ENCODE measurements around the gene PIGO.

PIGO gene

GRCh38 chr9:35105571-35106342, 9.4 kb upstream of the PIGO start:
- DNase-seq = no peak

DNA sequence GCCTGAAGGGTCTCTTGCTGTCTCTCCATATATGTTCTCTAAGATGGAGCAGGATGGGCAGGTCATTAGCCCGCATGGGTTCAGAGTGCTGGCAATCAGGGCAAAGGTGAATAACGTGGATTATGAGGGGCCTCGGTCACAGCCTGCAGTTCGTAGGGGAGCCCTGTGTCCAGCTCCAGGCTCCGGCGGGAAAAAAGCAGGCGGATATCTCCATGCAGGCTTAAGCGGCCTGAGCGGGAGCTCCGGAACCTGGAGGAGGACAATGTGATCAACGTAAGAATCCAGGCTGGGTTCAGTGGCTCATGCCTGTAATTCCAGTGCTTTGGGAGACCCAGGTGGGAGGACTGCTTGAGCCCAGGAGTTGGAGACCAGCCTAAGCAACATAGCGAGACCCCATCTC, 8.7 kb upstream of the PIGO start:
- no peak for DNase-seq

DNA sequence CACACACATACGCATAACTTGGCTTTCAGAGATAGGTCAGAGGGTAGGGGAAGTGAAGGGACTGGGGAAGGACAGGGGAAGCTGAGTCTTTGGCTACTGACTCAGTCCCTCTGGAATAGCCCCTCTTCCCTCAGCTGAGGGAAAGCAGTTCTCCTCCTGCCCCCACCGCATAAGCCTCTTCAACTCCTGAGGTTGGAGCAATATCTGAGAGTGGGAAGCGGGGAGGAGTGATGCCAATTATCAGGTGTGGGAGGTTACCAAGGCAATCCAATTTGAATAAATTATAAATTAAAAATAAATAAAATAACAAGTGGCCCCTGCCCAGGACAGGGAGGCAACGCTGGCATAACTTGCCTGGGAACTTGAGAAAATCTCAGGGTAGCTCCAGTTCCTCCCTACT, 8.2 kb upstream of the PIGO start:
- DNase-seq = no peak

- no peak for DNase-seq
Observed at GRCh38 chr9:35103660-35104191, 7.3 kb upstream of the PIGO start.

- DNase-seq = peak; percentile 94
Observed at GRCh38 chr9:35102769-35103659, 6.6 kb upstream of the PIGO start, which contains the start of gene STOML2. STOML2 (minus strand) TSS chr9:35103131; CDS start chr9:35103094, 37 bp downstream.

- peak; percentile 39 for DNase-seq
Observed at GRCh38 chr9:35102465-35102768, 6.0 kb upstream of the PIGO start.

DNA sequence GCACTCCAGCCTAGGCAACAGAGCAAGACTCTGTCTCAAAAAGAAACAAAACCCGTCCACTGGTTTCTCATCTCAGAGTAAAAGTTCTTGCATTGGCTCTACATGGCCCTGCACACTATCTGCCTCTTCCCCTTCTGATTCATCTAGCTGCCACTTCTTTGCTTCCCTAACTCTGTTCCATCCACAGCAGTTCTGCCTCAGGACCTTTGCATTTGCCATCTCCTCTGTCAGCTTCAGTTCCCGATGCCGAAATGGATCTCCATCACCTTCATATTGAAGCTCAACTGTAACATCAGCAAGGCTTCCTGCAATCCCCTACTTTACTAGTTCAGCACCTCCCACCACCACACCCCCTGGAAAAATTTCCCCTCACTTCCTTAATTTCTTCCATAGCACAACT, 1.2 kb upstream of the PIGO start:
- DNase-seq = no peak

DNA sequence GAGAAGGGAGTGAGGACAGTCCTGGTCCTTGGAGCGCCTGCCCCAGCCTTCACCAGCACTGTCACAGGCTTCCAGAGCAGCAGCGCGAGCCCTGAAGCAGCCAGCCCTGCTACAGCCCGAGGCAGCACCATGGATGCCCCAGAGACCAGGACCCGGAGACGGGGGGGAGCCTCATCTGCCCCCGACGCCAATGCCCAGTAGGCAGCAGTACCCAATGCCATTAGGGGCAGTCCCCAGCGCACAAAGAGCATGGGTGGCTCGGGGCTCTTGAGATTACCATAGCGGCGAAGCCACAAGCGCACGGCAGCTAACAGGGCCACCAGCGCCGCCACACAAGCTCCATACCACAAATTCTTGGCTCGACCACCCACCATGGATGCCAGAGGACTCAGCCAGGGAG, 4.9 kb downstream of the PIGO start:
- DNase-seq = no peak

DNA sequence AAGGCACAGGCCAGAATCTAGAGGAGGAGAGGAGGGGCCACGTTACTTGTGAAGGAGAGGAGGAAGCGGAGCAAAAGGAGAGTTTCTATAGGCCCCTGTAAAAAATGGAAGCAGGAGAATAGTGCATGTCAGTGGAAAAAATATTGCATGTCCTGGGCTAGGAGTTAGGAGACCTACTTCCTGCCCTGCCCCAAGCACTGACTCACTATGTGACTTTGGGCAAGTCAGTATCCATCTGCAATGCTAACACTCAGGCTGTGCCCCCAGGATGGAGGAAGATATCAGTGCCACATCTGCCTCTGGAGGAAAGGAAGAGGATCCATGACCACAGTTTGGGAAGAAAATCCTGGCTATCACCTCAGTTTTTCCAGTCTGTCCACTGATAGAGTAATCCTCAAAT, 7.0 kb downstream of the PIGO start:
- DNase-seq = no peak

GRCh38 chr9:35085078-35085477, 11.3 kb downstream of the PIGO start:
- DNase-seq = no peak

DNA sequence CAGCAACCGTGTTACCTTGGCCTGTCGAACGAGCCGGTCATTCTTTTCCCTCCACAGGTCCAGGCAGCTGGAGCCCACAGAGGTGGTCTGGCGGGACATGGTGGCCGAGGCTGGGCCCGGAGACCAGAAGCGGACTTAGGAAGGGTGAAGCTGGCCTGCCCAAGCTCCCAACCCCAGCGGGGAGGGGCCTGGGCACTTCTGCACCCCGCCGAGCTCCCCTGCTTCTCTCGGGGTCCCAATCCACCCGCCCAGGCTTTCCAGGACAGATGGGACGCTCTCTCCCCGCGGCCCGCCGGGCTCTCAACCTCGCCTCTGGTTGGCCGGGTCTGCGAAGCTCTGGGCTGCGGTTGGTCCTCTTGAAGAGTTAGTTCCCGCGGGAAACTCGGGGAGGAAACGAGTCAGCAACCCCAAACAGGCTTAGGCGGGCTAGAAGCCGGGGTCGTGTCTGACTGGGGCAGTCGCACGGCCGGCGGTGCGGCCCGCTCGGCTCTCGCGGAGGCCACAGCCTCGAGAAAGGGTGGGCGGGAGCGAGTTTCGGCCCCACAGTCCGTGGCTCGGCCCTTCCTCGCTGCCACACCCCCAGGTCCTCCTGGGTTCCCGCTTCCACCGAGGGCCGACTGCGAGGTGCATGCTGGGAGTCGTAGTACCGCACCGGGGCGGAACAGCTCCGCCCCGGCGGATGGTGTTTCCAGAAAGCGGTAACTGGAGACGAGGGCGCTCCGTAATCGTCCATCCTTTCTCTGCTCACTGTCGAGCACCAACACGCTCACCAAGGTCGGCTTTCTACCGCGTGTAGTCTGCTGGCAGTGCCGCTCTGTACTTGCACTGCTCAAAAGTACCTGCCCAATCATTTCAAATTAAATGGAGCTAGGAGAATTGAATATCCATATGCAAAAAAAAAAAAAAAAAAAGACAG, 16.7 kb downstream of the PIGO start, which contains the start of gene FANCG:
Gene FANCG (minus strand): TSS at position 517 of the 916 bp plus-strand sequence. CDS start 418 bp downstream, at position 99.
- DNase-seq = peak; percentile 92

GRCh38 chr9:35079041-35079425, 17.4 kb downstream of the PIGO start:
- DNase-seq = peak; percentile 28

GRCh38 chr9:35078066-35078465, 18.3 kb downstream of the PIGO start:
- DNase-seq = no peak

DNA sequence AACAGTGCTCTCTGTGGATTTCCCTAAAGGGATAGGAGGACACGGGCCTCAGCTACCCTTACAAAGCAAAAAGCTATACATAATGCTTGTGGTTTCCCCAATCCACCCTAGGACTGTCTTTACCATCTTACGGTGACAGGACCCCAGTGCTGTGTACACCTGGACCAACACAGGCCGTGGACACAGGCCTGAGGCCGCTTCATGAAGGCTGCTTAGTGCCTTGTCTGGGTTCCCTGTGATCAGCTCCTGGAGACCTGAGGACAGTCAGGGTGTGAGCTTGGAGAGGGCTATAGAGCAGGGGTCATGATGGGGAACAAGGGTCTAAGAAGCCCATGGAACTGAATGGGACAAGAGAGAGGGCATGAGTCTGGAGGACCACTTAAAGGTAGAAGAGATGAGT, 19.5 kb downstream of the PIGO start:
- no peak for DNase-seq

GRCh38 chr9:35075358-35075757, 21.0 kb downstream of the PIGO start:
- DNase-seq = no peak

- no peak for DNase-seq
Observed at GRCh38 chr9:35074791-35075190, 21.6 kb downstream of the PIGO start.

- DNase-seq = no peak
Observed at GRCh38 chr9:35074141-35074540, 22.2 kb downstream of the PIGO start.

DNA sequence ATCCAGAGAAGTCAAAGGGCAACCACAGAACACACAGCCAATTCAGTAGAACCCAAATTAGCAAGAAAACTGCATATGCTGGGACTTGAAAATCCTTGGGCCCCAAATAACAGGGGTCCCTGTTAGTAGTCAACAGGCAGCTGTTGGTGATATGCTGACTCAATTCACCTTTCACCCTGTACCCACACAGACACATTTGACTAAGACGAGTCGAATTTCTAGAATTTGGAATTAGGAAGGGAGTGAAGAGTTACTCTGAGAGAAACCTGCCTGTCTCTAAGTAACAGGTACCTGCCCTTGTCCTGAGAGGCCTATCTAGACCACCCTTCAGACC, 23.1 kb downstream of the PIGO start:
- no peak for DNase-seq

- peak; percentile 97 for DNase-seq
Observed at GRCh38 chr9:35072461-35073278, 23.7 kb downstream of the PIGO start, which contains the start of gene VCP. VCP (minus strand) TSS chr9:35072625; CDS start chr9:35072353, 272 bp downstream.

GRCh38 chr9:35071814-35072460, 24.5 kb downstream of the PIGO start:
- DNase-seq = peak; percentile 84
